Measurements from ENCODE around the gene HLCS.

DNA sequence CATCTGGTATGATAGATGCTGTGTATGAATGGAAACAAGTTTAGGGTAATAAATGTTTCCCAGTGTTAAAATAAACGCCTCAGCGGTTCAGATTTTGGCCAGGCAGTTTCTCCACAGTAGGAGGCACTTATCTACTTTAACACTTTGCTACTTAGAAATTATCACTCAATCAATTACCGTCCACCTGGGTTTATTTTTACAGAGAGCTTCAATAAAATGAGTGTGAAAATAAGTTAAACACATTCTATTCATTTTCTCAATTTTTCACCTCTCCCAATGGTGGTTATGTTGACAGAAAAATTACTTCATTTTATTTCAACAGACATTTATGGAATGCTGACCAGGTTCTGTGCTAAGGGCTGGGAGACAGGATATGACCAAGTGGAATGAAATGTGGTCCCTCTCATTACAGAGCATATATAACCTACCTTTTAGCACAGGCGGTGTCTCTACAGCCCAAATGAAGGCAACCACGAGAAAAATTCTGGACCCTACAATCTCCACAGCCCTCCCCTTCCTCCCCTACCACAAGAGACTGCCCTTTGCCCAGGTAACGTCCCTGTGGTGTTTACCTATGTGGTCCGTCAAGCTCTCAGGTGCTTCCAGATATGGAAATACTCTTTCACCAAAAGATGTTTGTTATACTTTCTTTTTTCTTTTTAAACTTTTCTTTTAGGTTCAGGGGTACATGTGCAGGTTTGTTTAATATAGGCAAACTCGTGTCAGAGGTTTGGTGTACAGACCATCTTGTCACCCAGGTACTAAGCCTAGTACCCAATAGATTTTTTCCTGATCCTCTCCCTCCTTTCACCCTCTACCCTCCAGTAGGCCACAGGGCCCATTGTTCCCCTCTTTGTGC is 105.5 kb downstream of the HLCS start:
- TF ChIP-seq, protein P1, sequence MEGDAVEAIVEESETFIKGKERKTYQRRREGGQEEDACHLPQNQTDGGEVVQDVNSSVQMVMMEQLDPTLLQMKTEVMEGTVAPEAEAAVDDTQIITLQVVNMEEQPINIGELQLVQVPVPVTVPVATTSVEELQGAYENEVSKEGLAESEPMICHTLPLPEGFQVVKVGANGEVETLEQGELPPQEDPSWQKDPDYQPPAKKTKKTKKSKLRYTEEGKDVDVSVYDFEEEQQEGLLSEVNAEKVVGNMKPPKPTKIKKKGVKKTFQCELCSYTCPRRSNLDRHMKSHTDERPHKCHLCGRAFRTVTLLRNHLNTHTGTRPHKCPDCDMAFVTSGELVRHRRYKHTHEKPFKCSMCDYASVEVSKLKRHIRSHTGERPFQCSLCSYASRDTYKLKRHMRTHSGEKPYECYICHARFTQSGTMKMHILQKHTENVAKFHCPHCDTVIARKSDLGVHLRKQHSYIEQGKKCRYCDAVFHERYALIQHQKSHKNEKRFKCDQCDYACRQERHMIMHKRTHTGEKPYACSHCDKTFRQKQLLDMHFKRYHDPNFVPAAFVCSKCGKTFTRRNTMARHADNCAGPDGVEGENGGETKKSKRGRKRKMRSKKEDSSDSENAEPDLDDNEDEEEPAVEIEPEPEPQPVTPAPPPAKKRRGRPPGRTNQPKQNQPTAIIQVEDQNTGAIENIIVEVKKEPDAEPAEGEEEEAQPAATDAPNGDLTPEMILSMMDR (IDR thresholded peaks at IDR 0.05), result no peak
- no peak for TF ChIP-seq EP300 (IDR thresholded peaks at IDR 0.05)
- TF ChIP-seq POLR2AphosphoS5 (IDR thresholded peaks at IDR 0.05), result no peak
- TF ChIP-seq POLR2A (IDR thresholded peaks at IDR 0.05), result no peak

Data from sigmoid colon (tissue), 4 donors.